DMS53 treated with DMSO at 0.1 percent for 48 hours (cell line): ENCODE data around the gene FER1L5.
A peak's percentile ranks its signal among the peaks of the same experiment; 100 is the strongest.

Experiments used
- DNase-seq: peaks from one replicate; lab custom pipeline; 2025; ENCODE audit not compliant: unreplicated experiment; lab: John Stamatoyannopoulos, UW

The FER1L5 gene

GRCh38 chr2:96739076-96739632, 96.6 kb downstream of the FER1L5 start:
- DNase-seq = no peak

- peak; percentile 99 for DNase-seq
Measured at GRCh38 chr2:96739633-96740428, 97.3 kb downstream of the FER1L5 start, which contains the start of gene LMAN2L. Gene LMAN2L (minus strand): TSS chr2:96740064. CDS start chr2:96740040, 24 bp downstream.

GRCh38 chr2:96747061-96747617, 104.6 kb downstream of the FER1L5 start:
- DNase-seq = no peak

GRCh38 chr2:96751800-96752199, 109.2 kb downstream of the FER1L5 start:
- no peak for DNase-seq

- no peak for DNase-seq
Measured at GRCh38 chr2:96753661-96754282, 111.2 kb downstream of the FER1L5 start.

- DNase-seq = no peak
Measured at GRCh38 chr2:96754317-96754716, 111.8 kb downstream of the FER1L5 start.
